SKM-1 treated with dmso at 0.1 percent for 144 hours (cell line): ENCODE measurements around the gene USP6NL.

Source experiments
- DNase-seq: peaks from one replicate; lab custom pipeline; 2025; ENCODE audit not compliant: unreplicated experiment; lab: John Stamatoyannopoulos, UW

The USP6NL gene

DNA sequence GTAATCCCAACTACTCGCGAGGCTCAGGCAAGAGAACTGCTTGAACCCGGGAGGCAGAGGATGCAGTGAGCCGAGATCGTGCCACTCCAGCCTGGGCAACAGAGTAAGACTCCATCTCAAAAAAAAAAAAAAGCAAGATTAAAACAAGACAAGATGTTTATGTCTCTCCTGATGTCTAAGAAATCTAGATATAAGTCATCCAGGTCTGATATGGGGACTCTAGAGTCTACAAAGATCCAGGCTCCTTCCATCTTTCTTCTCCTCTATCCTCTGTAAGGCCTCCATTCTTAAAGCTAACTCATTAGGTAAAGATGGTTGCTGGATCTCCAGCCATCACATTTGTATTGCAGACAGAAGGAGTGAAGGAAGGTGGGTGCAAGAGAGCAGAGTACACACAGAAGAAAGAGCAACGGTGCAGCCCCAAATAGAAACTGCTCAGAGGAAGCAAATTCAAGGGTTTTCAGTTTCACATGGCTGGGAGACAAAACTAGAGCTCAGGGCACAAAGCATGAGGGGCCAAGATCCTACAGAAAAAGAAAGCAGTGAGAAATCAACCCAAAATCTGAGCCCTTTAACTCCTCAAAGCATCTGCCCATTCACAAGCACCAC lies 57.6 kb downstream of the USP6NL start:
- no peak for DNase-seq

DNA sequence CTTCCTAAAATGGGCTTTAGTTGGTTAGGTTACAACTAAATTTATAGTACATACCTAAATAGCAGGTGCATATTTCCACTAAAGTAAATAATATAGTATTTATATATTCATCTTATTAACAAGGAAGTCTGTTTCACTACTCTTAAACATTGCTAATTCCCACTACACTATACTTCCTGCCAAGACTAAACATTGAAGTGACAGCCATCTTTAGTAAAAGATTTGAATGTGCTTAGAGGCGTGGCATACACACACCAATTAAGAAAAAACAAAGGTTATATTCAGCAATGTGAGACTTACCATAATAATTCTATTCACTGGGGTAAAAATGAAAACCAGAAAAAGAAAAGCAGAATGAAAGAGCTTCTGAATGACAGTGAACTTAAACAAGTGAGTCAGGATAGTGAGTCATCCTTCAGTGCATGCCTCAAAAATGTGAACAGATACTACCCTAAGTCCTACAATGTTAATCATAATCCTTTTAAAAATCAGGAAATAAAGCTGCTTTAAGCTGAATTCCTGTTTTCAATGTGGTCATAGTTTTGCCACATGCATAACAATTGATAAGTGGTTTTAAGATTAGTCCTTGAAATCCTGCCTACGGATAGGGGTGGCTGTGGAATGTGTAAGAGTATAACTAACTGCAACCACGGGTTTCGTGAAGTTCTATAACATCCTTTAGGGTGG lies 59.4 kb downstream of the USP6NL start:
- no peak for DNase-seq

DNA sequence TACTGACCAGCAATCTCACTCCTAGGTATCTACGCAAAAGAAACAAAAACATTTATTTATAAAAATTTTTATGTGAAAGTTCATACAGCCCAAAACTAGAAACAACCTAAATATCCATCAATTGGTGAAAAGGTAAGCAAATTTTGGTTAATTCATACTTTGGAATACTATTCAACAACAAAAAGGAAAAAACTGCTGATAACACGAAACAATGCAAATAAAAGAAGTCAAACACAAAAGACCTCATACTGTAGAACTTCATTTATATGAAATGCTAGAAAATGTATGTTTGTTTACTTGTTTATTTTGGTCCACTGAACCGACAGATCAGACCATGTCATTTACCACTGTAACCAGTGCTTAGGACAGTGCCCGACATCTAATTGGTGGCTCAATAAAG lies 60.3 kb downstream of the USP6NL start:
- DNase-seq = no peak

DNA sequence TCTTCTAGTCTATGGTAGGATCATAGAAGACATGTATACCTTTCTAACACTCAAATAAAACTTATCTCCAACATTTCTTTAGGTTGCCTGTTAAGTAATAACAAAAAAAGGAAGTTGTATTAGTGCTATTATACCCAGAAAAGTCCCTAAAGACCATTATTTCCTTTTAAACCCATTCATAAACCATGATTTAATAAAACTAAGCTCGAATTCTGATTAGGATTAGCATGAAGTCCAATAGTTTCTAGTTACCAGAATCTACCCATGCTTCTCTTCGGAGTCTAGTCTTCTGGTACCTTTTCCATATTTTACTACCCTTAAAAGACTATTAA lies 62.7 kb downstream of the USP6NL start:
- DNase-seq = no peak

DNA sequence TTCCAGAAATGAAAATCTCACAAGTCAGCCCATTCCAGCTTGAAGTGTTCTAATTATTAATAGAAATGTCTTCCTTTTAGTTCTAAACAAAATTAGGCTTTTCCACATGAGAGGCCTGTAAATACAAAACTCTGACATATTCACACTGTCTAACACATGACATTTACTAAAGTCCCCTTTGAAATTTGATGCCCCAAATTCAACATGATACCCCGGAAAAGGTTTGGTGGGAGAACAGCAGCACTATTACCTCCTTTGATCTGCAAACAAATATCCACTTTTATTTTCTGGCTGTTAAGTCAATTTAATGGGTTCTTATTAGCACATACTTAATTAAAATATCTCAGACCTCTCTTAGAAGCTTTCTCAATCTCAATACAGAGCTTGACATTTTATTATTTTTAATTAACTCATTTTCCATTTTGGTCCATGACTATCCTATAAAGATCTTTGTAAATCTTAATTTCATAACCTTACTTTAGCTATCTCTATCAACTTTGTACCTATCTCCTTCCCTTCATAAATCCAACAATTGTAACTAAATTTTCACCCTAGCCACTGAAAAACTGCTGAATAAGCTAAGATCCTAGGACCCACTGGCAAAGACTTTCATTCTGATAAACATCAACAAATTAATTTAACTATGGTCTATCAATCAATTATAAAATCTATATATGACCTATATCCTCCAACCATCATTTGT lies 63.2 kb downstream of the USP6NL start:
- DNase-seq = no peak

DNA sequence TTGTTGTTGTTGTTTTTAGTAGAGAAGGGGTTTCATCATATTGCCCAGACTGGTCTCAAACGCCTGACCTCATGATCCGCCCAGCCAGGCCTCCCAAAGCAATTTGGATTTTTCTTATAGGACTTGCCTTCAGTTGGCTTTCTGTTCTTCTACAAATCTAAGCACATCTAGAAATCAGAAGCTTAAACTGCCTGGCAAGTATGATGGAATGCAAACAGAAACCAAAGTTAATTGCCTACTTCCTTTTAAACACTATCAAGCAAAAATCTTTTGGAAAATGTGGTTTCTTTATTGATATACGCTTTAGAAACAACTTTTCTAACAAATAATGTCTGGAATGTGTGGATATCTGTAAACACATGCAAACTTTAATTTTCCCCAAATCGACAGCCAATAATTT lies 64.9 kb downstream of the USP6NL start:
- no peak for DNase-seq

DNA sequence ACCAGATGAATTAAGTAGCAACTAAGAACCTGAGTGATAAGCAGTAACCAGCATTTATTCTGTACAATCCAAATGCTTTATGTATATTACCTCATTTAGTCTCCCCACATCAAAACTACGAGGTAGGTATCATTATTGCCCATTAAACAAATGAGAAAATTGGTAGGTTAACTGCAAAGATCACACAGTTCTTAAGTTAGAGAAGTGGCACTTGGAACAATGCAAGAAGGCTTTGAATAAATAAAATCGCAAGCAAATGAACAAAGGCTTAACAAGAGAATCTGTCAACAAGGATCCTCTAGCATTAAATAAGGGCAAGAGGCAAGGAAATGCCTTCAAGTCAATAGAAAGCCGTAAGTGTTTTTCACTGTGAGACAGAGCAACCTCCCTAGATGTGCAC lies 70.2 kb downstream of the USP6NL start:
- no peak for DNase-seq

DNA sequence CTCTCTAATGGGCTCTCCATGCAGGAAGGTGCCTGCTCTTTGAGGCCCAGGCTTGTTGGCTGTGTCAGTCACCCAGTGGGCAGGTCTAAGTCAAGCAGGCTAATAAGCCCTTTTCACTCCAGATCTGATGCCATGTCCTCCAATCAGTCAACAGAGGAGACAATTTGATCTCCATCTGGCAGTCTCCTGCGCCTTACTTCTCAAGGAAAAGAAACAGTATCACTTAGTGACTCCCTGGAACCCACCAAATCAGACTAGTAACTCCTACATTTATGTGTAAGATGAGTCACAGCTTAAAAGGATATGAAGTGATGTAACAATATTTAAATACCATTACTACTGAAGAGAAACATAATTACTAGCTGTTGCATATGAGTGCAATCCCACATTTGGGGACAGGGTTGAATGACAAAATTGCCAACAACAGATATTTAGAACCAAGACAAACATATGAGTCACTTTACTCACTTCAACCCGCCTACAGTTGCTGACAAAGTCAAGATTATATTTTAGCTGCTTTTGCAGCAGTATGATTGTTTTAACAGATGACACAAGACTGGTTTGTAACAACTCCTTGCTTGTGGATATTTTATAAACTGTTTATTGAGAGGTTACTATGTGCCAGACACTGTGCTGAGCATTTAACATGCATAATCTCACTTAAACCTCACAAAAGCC lies 72.1 kb downstream of the USP6NL start:
- no peak for DNase-seq

DNA sequence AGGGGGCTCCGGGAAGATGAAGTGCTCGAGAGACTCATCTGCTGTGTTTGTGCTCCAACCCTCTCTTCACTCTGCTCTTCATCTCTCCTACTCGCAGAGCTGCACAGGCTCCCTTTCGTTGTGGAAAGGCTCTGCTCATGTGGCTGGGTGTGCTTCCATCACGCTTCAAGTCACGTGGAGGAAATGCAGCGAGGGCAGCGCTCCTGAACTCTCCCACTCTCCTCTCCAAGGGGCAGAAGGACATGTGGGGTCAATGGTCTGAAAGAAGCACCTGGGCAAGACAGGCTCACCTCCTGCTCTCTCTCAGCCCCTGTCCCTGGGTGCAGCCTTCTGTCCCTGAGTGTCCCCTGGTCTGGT lies 72.6 kb downstream of the USP6NL start:
- DNase-seq = no peak

DNA sequence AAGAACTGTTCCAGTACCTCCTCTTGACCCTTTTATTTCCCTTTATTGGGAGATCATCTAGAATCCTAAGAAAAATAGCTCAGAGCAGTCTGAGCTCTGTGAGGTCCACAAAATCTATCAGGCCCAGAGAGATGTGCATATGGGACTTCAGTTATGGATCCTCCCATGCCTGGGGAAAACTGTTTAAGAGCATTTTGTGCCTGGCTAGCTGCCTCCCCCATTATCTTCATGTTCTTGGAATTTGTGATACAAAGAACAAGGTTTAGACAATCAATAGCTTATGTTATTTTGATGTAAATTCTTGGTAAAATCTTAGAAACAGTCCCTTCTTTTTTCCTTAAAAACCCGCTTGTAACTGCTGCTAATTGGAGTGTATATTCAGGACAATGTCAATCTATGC lies 75.2 kb downstream of the USP6NL start:
- no peak for DNase-seq

DNA sequence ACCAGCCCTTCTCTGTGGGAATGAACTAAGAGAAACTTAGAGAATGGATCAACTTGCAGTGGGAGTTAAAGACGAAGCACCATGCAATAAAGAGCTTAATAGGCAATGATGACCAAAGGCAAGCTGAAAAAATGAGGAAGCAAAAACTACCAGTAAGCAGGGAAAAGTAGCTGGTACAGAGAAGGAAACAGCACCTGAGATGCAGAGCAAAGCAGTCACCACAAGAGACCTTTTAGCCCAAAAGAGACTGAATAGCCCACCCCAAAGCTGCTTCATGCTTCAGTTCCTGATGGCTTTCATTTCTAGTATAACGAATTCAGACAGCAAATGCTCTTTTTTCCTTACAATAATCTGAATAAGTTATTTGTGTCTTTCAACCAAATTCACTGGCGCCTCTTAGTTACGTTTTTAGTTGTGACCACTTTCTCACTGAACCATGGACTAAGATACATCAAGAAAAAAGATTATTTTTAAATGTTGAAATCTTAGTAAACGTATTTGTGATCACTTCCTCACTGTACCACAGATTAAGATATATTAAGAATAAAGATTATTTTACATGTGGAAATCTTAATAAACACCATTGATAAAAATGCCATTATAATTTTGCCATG lies 76.0 kb downstream of the USP6NL start:
- DNase-seq = no peak

DNA sequence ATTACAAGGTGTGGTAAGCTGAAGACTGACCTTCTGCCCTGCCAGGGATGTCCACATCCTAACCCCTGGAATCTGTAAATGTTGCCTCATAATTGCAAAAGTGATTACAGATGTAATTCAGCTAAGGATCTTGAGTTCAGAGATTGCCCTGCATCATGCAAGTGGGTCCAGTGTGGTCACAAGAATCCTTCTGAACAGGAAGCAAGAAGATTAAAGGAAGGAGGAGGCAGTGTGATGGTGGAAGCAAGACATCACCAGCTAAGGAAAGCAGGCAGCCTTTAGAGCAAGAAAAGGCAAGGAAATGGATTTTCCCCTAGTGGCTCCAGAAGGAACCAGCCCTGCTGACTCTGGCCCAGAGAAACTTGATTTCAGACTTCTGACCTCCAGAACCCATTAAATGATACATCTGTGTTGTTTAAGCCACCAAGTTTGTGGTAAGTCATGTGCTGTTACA lies 78.1 kb downstream of the USP6NL start:
- DNase-seq = peak; percentile 3

DNA sequence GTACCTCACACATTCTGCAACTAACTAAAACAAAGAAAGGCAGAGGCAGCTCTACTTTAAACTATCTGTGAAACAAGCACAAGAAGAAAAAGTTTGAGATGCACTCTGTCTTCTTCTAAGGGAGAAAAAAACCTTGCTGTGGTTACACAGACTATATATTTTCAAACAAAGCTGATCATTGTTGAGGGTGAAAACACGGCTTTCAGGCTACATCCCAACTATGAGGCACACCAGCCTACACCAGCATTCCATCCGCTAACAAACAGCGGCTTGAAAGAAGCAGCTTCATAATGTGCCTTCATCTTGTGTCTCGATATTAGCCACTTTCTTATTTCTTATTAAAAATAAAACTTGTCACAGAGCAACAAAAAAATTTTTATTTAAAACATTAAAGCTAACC lies 79.1 kb downstream of the USP6NL start:
- no peak for DNase-seq

DNA sequence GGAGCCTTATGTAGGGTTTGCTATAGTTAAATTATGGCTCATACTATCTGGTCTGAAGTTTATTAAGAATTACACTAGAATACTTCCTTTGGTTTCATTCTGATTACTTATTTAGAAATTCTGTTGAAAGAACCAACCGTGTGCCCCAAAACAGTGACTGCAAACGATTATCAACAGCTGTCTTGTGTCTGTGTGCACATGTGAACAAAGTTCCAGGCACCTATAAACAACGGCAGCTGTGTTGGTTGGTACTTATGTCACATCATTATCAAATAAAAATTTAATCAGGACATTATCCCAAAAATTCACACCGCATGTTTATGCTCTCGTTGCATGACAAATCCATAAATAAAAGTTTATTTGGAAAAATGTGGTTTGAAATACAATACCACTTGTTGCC lies 80.6 kb downstream of the USP6NL start:
- no peak for DNase-seq

DNA sequence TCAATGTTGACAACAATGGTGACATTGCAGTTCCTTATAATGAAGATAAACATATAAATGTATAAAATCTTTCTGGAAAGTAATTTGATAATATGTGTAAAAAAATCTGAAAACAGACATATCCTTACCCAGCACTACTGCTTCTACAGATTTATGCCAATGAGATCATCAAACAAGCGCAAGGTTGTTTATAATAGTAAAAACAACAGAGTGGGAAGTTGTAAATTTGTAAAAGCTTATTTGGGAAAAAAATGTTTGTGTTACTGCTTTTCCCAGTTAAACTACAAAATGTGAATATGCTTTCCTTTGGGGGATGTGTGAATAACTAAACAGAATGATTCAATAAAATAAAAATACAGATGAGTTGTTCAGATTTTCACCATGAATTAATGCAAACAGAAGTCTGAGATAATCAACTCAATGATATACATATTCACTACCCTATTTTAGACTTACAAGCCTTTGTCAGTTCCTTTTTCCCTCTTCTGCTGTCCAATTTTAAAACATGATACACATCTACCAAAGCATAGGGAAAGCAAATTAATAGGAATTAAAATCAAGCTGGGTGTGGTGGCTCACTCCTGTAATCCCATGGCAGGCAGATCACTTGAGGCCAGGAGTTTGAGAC lies 82.1 kb downstream of the USP6NL start:
- no peak for DNase-seq

DNA sequence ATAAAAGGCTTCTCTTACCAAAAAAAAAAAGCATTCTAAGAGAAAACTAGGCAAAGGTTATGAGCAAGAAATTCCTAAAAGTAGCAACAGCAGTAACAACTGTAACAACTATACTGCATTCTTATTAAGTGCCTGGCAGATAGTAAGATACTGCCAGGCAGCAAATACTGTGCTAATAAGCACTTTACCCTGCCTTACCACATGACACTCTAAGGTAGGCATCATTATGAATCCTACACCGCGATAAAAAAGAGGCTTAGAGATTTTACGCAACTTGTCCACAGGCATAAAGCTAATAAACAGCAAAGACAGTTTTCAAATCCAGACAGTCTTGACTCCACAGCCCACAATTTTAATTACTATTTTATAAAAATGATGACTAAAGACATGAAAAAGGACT lies 83.2 kb downstream of the USP6NL start:
- no peak for DNase-seq

DNA sequence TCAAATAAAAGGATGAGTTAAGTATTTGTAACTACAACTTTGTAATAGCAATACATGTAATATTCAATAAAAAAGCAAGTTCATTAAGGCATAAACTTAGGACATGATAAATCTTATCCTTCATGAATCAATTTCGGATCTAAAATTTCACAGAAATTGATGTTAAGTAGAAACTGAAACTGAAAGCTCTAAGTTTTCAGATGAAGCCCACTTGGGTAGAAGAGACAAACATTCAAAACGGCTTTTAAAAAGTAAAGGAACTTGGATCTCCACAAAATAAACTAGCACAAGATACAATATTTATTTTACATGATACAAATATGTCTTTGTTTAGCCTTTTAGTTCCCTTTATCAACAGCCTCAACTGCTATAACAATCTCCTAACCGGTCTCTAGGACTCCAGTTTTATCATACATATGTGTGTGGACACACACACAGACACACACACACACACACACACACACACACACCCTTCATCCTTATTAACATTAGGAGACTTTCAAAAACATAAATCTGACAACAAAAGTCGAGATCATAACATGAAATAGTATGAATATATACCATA lies 83.7 kb downstream of the USP6NL start:
- no peak for DNase-seq

DNA sequence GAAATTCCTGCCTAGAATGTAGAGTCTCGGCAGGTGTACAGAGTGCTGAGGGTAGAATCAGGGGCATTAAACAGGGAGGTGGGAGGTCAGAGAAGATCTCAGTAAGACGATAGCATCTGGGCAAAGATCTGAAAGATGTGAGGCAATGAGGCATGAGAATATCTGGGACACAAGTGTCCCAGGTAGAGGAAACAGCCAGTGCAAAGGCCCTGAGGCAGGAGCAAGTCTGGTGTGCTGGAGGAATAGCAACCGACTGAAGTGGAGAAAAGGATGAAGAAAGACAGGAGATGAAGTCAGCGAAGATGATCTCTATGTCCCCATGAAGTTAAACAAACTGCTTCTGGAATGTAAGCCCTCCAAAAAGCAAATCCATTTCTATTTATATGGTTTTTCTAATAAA lies 84.4 kb downstream of the USP6NL start:
- no peak for DNase-seq

DNA sequence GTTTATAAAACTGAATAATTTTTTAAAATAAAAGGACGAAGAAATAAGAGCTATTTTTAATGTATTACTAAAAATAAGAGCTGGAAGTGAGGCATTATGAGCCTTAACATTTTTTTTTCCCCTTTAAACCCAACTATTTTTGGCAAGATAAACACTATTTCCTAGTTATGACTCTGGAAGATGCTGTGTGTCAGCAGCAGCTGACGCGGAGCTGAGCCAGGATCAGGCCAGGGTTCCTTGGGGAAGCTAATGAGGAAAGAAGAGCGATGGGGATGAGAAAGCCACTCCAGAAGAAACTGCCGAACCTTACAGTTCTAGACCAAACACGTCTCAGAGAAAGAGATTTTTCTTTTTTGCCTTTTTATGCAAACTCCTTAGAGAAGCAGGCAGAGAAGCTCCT lies 85.9 kb downstream of the USP6NL start:
- no peak for DNase-seq

DNA sequence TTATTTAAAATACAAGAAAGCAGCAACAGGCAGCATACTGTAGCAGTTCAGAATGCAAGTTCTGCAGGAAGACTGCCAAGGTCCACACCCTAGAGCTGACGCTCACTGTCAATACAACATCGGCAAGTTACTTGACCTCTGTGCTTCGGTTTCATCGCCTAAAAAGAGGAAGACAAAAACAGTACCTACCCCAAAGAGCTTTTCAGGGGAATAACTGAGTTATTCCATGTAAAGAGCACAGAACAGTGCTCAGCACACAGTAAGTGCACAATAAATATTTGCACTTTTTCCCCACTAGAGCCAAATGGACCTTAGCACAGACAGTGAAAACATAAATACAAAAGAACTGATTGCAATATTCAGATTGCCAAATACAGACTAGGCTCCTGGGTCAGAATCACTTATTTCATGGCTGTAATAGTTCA lies 88.6 kb downstream of the USP6NL start:
- DNase-seq = no peak

DNA sequence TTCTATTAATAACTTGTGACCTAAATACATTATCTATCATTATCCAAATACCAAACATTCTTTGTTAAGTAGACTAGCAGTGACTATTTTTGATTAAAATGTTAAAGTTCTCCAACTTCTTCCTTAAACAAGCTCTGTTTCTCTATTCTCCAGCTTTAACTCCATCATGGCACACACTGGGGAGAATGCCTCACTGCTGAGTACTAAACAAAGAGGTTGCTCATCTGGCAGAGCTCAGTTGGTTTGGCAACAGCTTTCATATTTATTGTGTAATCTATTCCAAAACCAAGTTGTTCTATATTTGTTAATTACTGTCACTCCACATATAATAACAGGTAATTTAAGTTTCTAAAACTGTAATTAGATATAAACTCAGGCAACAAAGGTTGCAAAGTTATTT lies 89.6 kb downstream of the USP6NL start:
- DNase-seq = no peak
